ENCODE measurements around the gene TNIP3. TPM values are rescaled to one million over a fixed set of nuclear protein-coding genes. Genes with fewer than 3 reads are reported as not detected.
A peak's percentile ranks its signal among the peaks of the same experiment; 100 is the strongest.
"Not testable (repeated sequence)": the region's sequence is repeated elsewhere in the genome, so short reads cannot be mapped to it uniquely, and the experiment has no call there.

TNIP3 gene
- total RNA-seq, 1 donor from 2014 or later = under 0.01 TPM

DNA sequence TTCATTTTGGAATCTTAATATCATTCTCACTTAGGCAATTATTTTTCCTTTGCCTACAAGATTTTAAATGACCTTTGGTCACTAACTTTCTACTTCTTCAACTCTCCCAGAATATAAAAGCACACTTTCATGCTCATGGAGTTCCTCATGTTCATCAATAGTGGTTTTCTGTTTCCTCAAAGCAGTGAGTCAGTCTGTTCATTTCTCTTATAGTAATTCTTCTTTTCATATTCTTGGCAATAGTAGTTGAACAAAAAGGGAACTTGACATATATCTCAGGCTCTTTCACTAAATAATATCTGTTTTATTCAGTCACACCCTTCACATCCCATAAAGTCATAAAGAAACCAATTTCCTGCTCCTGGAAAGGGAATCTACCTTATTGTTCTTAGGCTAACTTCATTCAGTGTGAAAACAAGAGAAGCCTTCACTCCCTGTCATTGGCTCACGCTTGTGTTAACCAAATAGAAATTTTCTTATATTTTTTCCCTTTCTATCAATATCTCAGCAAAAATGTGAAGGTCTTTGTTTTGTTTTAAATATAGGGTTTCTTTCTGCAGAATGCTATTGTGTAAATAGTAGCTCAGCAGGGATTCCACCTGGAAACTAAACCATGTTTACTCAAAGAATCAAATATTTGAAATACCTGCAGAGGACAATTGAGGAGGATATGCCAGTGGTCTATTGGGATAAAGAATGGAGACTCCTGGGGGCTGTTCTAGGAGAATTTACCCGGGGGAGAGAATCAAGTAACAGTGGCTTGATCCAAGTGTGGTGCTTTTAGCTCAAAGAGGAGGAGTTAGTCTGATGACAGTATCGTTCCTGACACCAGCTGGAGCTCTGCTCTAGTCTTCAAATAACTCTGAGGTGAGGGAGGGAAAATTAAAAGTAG lies 13.4 kb upstream of the TNIP3 start:
- no peak for DNase-seq (ENCODE audit: low read depth in 2 of 2)

DNA sequence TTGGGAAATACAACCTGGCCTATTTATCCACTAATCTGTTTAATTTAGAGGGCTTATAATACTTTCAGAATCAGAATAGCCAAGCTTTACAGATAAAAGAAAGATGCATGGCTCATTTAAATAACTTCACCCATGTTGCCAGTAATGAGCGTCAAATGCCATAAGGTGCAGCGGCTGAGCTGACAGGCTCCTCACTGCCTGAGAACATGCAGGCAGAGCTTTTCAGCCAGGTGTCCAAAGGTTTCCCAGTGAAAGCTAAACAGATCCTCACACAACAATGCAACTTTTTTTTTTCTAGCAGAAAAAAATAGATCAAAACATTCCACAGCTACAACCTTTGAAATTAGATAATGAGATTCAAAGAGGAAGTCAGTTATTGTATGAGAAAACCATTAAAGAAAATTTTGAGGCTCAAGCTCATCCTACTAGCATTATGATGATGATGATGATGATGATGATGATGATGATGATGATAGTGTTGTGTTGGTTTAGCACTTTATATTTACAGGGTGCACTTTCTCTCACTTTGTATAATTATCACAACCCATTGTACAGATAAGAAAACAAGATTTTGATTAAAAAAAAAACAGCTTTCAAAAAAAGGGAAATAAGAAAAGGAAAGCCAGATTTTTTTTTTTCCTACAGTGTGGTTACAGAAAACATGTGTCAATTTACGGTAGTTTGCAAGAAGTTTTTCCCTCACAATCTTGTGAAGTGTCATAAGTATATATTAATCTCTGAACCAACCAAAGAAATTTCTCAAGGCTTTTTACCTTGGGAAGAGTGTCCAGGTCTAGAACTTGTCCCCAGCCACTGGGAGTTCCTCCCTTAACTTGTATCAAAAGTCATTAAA lies 12.2 kb upstream of the TNIP3 start:
- no peak for DNase-seq (ENCODE audit: low read depth in 2 of 2)

DNA sequence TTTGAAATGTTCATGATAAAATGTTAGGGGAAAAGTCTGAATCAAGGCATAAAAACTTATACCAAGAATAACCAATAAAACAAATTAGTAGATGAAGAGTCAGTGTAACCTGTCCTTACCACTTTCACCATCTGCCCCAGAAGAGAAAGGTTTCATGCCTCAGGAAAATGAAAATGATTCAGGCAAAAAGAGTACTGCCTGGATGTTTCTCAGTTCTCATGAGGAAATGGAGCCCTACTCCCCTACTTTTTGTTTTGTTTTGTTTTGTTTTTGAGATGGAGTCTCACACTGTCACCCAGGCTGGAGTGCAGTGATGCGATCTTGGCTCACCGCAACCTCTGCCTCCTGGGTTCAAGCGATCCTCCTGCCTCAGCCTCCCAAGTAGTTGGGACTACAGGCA lies 7.4 kb upstream of the TNIP3 start:
- not testable (repeated sequence) for DNase-seq (ENCODE audit: low read depth in 2 of 2)

DNA sequence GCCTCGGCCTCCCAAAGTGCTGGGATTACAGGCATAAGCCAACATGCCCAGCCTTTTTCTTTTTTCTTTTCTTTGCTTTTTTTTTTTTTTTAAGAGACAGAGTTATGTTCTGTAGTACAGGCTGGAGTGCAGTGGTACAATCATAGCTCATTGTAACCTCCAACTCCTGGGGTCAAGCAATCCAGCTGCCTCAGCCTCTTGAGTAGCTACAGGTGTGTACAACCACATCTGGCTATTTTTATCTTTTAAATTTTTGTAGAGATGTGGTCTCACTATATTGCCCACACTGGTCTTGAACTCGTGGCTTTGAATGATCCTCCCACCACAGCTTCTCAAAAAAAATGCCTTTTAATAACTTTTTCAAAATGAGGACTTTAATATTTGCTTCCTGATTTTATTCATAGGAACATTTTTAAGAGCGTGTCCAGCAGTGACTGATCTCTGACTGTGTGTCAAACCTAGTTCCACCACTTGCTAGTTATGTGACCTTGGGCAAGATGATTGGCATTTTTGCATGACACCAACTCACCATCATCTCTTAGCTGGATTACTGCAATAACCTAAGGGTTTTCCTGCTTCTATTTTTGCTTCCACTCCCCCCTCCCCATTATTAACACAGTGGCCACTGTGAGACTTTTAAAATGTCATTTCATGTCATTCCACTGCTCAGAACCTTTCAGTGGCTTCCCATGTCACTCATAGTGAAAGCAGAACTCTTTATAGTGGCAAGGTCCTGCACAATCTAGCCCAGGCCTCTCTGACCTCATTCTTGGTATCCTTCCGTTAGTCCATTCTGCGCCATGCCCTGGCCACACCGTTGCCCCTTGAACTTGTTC lies 4.5 kb upstream of the TNIP3 start:
- DNase-seq (ENCODE audit: low read depth in 2 of 2) = no peak

DNA sequence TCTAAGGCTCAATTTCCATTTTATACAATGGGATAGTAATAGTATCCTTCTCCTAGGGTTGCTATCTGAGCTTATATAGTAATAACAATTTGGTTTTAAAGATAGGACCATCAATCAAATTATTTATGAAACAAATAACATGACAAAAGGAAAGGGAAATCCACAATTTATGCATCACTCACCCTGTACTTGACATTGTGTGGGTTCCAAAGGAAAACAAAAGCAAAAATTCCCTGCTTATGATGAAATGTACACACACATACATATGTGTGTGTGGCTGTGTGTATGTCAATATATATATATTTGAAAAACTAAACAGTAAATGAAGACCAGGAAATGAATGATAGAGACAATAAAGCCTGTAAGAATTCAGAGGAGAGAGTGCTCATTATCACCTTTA lies 2.9 kb upstream of the TNIP3 start:
- DNase-seq (ENCODE audit: low read depth in 2 of 2) = no peak

DNA sequence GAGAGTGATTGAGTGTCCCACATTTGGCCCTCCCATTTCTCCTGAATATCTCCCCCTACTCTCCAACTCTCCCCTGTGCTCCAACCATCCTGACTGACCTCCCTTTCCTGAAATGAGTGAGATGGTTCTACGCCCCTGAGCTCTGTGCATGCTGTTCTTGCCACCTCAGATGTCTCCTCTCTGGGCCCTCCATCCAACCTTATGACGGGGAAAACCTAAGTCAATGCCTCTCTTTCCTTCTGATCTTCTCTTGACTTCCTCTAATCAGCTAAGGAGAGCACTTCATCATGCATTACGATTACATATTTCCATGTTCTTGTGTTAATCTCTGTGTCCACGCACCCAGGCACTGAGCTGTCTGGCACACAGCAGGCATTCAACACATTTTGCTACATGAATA lies 1.1 kb upstream of the TNIP3 start:
- DNase-seq (ENCODE audit: low read depth in 2 of 2) = no peak

DNA sequence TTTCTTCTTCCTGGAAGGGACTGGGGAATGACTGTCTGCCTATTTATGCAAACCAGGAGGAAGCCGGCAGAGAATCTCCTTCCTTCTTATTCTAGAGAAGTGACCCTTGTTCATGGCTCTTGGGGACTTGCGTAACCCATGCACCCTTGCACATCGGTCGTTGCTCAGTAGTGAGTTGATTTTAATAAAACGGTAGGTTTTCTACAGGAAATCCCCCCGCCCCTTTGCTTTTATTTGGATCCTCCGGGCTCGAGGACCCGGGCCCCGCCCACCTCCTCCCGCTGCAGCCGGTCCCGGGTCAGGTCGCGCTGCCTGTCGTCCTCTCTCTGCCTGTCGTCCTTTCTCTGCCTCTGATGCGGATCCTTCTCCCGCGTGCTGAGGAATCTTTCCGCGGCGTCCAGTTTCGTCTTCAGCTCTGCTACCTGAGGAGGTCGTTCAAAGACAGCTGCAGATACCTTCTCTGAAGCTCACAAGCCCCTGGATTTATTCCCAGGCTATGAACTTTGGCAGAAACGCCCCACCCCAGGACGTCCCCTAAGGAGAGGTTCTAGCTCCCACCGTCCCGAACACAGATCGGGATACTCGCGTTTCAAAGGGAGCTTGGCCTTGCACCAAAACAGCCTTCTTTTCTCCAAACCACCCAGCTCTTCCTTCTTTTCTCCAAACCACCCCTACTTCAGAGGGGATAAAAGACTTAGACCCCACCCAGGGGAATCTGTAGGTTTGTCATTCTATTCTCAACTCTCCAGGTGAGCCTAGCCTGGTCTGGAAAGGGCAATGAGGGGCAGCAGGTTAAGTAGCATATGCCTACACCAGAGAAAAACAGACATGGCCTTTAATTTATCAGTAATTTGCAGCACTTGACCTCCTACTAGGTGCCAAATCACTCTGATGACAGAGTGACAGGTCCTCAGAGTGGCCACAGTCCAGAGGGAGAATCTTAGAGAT lies 7.0 kb downstream of the TNIP3 start:
- peak in 1 of 2 donors; percentile 11 for DNase-seq (ENCODE audit: low read depth in 2 of 2)

DNA sequence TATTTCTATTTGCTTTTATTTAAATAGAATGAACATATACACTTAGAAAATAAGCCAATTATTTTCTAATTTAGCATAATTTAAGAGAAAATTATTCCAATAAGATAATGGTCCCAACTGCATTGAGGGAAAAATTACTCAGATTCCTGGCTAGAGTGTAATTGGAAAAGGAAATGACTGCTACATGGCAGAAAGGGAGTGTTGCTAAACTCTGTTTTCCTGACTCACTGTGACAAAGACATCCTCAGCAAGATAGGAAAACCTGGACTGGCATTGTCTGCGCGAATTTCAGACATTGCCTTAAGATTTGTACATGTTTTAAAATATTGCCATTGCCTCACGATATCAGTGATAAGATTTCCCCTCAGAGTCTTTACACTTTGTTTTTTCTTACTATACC lies 8.2 kb downstream of the TNIP3 start:
- peak; percentile 80 to 85 for DNase-seq (ENCODE audit: low read depth in 2 of 2)

DNA sequence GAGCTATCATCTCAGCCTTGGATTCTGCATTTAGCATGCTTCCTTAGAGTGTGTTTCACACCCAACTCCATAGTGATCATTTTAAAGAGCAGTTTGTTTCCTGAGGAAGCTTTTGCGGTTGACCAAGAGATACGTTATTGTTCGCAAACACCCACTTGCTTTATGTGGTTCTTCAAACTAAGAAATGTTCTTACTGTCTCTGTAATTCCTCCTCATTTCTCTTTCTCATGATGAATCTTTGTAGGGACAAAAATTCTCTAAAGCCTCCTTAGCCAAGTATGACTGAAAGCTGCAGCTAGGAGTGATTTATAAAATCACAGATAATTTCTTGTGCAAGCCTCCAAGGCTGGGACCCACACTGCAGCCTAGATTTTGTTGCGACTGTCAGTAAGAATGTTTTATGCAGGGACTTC lies 10.0 kb downstream of the TNIP3 start:
- DNase-seq (ENCODE audit: low read depth in 2 of 2) = no peak

DNA sequence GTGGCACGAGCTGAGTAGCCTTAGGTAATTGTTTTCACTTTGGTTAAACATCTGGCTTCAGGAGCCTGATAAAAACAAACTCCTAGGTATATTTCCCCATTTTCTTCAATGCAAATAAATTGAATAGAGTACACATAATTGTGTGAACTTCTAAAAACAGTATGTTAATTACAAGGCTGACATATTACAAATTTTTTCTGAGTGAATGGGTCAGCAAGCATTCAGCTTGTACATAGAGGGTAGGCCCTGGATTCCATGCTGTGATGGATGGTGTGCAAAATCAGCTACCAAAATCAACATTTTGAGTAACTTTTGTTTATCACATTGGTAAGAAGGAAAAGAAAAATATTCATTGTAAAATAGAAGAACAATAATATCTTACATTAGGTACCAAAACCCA lies 12.2 kb downstream of the TNIP3 start:
- no peak for DNase-seq (ENCODE audit: low read depth in 2 of 2)

DNA sequence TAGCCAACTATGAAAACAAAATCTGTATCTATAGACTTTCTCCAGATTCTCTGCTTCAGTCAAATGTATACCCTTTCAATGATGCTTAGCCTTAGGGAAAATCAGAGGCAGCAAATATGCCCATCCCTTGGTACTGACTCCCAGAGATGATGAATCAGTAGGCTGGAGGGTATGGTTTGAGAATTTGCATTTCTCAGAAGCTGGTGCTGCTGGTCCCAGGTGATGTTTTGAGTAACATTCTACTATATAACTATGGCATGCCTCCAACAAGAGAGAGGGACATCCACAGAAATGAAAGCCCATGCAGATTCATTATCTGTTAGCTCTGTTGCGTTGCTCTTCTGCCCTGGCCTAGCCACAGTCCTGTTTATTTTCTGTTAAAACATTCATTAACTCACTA lies 13.6 kb downstream of the TNIP3 start:
- no peak for DNase-seq (ENCODE audit: low read depth in 2 of 2)

DNA sequence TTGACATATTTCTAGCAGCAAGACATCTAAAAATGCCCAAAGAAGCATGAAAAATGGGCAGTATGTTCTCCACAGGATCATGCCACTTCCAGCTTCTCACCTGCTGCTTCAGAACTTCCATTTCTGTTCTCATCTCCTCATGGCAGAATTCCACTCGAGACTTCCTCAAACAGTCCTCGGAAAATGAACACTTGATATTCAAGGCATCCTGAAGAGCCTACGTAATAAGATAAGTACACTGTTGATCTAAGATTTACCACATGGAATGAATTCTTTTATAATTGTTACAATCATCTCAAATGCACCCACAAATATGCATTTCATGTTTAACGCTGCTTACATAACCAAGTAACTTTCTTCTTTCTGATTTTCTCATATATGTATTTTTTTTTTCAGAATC lies 14.1 kb downstream of the TNIP3 start:
- no peak for DNase-seq (ENCODE audit: low read depth in 2 of 2)

DNA sequence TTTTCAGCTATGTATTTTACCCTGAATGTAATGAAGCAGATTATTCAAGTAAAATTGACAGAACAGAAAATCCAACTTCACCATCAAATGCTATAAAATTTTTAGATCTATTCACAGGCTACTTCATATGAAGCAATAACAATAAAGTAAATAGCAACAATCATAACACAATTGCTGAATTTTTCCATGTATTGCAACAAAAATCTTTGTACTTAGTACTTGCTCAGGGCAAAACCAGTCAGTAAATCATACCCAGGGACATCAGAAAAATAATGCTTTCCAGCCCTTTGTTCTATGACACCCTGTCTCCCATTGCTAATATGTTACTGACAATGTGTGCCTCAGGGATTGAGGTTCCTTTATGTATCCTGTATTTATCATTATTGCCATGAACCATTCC lies 15.5 kb downstream of the TNIP3 start:
- DNase-seq (ENCODE audit: low read depth in 2 of 2) = no peak

DNA sequence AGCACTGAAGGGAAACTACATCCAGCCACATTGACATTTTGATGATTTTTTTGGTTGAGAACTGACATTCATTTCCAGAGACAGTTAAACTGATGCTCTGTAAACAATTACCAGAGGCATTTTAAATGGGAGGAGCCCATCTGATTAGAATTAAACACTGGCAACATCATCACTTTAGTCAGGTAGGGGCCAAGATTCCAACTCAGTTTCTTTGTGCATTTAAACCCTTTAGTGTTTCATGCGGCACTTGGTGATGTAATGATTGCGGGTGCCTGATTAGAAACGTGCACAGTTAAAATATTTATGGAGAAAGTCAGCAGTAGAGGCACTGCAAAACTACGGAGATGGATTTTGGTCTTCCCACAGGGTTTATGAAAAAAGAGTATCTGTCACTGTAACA lies 16.1 kb downstream of the TNIP3 start:
- no peak for DNase-seq (ENCODE audit: low read depth in 2 of 2)

DNA sequence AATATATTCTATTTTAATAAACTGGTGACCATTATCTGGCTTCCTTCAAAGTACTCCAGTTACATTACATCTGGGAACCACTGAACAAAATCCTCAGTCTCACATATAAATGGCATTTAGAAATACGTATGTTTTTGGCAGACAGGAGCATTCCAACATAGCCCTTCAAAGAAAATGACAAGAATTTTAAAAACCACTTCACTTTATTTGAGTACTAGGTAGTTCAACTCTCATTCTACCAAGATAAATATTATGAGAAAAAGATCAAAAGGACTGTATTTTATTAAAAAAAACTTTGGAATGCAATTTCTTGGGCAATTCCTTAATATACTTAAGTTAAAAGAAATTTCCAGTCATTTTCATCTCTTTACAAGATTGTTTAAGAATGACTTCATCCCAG lies 17.6 kb downstream of the TNIP3 start:
- no peak for DNase-seq (ENCODE audit: low read depth in 2 of 2)

DNA sequence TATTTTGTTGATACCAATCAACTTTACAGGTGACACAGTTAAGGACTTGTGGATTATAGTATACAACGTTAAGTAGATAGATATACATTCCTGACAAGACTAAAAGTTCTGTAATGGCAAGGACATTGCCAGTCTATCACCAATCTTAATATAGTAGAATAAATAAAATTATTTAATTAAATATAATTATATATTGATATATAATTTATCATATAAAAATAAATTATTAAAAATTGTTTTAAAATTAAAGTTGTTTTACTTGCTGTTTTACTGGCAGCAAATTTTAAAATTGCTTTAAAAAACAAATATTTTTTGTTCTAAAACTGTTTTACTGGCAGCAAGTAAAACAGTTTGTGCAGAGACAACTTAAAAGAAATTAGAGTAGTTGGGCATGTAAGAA lies 18.7 kb downstream of the TNIP3 start:
- DNase-seq (ENCODE audit: low read depth in 2 of 2) = no peak

DNA sequence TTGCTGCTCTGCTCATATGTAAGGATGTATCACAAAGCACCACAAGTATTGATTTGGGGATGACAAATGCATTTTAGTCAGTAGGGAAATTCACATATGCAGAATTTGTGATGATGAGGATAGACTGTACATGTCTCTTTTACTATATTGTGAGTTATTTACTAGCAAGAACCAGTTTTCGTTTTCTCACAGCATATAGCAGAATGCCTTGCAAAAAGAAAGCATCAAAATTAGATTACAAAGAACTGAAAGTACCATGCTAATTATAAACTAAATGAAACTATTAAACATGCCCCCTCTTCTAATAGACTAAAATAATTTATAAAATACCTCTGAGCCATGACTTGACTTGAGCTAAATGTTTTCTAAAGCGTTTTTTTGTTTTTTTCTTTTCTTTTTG lies 20.1 kb downstream of the TNIP3 start:
- DNase-seq (ENCODE audit: low read depth in 2 of 2) = no peak

DNA sequence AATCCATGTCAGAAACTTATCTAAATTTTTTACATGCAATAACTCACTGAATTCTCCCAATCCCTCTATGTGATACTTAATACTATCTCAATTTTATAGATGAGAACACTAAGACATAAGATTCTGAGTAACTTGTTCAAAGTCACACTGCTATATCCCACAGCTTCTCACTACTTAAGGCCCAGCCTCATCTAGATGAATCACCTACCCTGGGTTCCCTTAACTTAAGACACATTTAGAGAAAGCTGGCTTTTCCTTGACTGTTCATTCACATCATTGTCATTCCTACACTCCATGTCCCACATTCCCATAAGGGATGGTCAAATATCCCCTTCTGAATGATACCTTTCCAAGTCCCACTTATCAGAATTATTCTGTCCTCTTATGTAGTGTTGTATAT lies 21.0 kb downstream of the TNIP3 start:
- DNase-seq (ENCODE audit: low read depth in 2 of 2) = no peak

DNA sequence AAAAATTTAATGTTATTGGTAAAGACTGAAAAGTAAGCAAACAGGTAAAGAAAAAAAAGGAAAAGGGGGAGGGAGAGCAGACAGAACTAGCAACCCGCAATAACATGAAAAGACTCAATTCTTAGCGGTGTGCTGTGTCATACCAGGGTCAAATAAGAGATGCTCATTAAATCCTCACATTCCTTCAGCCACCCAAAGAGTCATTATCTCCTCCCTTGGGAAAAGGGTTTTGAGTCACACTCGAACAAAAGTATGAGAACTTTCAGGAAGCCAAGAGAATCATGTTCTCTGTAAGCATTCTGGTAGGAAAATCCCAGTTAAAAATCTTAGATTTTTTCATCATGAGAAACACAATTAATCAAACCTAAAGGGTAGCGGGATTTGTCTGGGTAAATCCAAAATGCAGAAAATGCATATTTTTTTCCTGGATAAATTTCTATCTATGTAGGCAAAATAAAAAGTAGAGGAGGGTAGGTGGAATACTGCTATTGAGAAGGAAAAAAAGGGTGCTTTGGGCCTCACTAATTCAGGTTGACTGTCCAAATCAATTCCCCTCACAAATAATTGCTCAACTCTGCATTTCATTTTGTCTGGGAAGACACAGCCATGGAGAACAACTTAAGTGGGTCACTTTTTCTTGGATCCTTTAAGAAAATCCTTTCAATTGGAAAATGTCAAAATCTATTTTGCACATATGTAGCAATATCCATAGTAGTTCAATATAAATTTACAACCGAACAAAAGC lies 23.2 kb downstream of the TNIP3 start:
- peak in 1 of 2 donors; percentile 12 for DNase-seq (ENCODE audit: low read depth in 2 of 2)
